Fibroblast of the aortic adventitia (primary cell): Measurements from ENCODE around the gene SLC2A4. TPM values are rescaled to one million over a fixed set of nuclear protein-coding genes. Genes with fewer than 3 reads are reported as not detected.
"Not testable (repeated sequence)": the region's sequence is repeated elsewhere in the genome, so short reads cannot be mapped to it uniquely, and the experiment has no call there.

Experiments used
- DNase-seq: peaks from one replicate; pipeline ENCODE4 v3.0.0-alpha.2; 2010; ENCODE audit warnings: low read depth
- H3K4me3 ChIP-seq: 2 replicates; pipeline ENCODE4 v1.5.1; 2011; ENCODE audit warnings: low read depth, mild to moderate bottlenecking, control low read depth, low read length, moderate library complexity
- total RNA-seq: library from RNA; depleted of rRNA; stranded (reverse); fragments of >200 nt; gene quantifications from 2 replicates; pipeline ENCODE4 v1.2.3, GENCODE V29; 2012; ENCODE audit warnings: low replicate concordance
- TF ChIP-seq, protein P1 (sequence below): IDR thresholded peaks from 2 replicates; pipeline ENCODE4 v1.5.1; 2011; ENCODE audit warnings: mild to moderate bottlenecking, low read length, control low read depth, inconsistent platforms; ENCODE audit not compliant: insufficient read depth

Gene SLC2A4
- total RNA-seq, 1 donor: 0.18 TPM

DNA sequence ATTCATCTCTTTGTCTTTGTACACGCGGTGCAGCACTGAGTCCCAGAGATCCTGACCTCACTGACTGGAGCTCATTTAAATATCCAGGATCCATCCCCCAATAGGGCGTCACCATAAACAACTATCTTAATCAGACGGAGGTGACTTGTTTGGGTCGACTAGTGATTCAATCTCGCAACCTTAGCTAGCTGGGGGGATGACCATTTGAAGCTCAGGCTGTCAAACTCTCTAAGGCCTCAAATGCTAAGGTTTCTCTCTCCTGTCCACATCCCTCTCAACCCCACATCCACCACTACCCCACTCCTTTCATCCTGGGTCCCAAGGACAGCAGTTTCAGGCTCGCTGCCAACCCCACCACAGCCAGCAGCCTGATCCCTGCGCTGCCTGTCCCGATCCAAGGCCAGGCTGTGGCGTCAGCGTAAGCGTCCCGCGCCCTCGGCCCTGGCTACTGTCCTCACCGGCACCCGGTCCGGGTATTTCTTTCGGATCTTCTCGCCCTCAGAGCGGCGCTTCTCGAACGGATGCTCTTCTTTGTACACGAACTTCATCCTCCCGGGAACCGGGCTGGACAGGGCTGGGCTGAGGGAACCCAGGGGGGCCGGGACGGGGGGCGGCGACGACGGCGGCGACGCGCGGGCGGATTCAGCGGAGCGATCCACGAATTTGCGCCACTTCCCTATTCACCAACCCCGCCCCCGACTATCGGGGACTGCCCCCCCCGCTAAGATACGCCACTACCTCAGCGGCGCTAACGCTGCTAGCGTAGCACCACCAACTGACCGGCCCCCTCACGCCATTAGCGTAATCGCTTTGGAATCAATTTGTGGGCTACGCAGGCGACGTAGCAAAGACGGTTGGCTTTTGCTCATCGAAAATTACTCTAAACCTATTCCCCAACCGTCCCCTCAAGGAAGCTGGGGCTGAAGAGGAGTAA is 39.5 kb upstream of the SLC2A4 start, which contains the start of gene GABARAP:
GABARAP (minus strand) TSS at position 667 of the 934 bp plus-strand sequence; CDS start at position 548, 119 bp downstream.
- peak; percentile 96 for DNase-seq

DNA sequence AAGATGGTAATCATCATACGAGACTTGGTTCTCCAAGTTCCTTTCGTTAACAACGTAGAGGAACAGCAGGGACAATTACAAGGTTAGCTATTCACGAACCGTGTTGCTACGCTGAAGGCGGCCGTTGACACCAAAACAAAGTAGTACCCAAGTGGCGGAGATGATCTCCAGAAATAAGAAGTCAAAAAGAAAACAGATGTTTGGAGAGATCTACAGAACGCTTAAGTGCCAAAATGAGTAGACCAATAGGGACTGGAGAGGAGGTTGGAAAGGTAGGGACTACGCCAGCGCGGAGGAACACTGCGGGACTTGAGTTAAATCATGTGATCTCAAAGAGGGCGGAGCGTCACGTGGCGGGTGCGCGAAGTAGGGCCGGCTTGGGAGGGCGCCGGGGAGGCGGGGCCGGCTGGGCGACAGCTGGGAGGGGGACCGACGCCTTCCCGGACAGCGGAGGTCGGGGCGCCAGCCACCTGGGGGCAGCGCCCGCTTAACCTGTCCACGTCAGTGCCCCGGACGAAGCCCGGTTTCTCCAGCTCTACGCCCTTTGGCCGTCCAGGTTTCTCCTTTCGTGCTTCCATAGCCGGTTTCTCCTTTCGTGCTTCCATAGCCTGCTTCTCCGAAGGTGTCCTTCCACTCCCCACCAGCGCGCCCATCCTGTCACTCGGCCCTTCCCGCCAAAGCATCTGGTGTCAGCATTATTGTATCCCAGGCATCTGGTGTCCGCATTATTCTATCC is 38.6 kb upstream of the SLC2A4 start:
- peak overlapping the region; percentile 99 for H3K4me3 ChIP-seq
- DNase-seq: peak; percentile 98
- TF ChIP-seq, protein P1, sequence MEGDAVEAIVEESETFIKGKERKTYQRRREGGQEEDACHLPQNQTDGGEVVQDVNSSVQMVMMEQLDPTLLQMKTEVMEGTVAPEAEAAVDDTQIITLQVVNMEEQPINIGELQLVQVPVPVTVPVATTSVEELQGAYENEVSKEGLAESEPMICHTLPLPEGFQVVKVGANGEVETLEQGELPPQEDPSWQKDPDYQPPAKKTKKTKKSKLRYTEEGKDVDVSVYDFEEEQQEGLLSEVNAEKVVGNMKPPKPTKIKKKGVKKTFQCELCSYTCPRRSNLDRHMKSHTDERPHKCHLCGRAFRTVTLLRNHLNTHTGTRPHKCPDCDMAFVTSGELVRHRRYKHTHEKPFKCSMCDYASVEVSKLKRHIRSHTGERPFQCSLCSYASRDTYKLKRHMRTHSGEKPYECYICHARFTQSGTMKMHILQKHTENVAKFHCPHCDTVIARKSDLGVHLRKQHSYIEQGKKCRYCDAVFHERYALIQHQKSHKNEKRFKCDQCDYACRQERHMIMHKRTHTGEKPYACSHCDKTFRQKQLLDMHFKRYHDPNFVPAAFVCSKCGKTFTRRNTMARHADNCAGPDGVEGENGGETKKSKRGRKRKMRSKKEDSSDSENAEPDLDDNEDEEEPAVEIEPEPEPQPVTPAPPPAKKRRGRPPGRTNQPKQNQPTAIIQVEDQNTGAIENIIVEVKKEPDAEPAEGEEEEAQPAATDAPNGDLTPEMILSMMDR: no peak

More for the DNA sequence above, 39.5 kb upstream of the SLC2A4 start, which contains the start of gene GABARAP:
- H3K4me3 ChIP-seq: peak within 1 kb of the TSS; percentile 99
- TF ChIP-seq, protein P1: no peak

DNA sequence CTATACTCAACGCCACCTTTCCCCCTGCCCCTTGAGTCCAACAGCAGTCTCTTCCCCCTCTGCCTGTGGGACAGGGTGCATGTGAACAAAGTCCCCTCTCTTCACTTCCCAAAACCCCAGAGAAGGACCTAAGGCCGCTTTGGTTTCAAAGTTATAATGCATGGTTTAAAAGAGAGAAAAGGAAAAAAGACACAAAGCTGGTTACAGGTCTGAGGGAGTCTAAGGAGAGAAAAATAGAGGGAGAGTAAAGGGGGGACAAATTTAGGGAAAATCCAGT is 38.1 kb upstream of the SLC2A4 start:
- H3K4me3 ChIP-seq: peak overlapping the region; percentile 99
- TF ChIP-seq, protein P1: no peak
- DNase-seq: no peak

DNA sequence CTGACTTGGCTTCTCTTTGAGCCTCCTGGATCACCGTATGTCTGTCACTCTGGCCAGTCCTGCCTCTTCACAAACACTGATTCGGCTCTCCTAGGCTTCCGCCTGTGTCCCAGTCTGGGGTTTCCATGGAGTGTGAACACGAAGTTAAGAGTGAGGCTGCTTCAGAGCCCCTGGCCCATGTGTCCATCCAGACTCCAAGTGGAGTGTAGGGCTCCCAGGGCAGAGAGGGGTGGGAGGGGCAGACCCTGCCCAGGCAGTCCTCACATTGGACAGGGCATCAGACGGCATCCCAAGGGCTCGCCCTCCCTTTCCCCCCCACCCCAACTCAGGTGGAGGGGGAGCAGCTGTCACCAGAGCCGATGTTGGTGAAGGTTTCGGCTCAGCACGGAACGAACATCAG is 37.7 kb upstream of the SLC2A4 start:
- not testable (repeated sequence) for DNase-seq, H3K4me3 ChIP-seq

DNA sequence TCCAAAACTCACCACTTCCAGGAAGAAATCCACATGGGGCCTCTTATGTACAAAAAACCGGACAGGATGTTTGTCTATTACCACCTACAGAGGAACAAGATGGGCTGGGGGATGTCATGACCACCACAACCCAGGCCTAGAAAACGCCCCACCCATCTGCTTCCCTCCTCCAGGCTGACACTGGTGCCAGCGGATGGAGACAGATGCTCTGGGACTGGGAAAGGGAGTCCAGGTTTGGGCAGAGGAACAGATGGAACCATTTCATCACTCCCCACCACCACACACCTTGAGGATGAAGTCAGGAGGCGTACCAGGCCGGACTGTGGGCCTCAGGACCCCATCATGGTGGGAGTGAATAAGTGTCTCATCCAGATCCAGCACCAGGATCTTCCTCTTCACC is 34.7 kb upstream of the SLC2A4 start:
- no peak for DNase-seq
- TF ChIP-seq, protein P1: no peak
- H3K4me3 ChIP-seq: no peak overlapping the region

DNA sequence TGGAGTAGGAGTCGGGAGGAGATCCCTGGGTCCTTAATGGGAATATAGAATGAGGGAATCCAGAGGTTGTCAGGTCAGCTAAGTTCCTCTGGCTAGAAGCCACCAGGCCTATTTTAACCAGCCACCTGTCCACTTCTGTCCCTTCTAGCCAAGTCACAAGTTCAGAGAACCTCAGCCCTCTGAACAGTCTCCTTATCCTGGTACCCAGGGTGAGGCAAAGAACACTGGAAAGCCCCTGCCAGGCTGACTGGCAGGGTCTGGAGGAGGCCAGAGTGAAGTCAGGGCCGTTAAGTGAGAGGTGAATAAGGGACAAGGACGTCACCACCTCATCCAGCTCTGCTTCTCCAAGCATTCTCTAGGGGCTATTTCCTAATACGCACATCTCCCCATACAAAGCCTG is 32.7 kb upstream of the SLC2A4 start:
- H3K4me3 ChIP-seq: no peak overlapping the region
- TF ChIP-seq, protein P1: no peak

DNA sequence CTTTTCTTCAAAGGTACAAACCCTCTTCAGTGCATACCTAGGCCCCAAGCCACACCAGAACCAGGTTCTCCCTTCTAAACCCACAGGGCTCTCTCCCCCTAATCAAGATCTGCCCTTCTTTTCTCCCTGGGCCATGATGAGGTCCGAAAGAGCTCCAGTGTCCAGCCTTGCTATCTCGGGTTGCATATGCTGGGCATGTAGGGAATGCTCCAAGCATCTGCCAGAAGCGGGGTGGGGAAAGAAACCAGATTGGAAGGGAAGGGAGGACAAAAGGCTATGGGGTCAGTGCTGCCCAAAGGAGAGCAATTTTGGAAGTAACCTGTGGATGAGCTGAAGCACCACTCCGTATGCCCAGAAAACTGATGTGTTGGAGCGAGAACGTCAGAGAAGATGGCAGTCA is 32.3 kb upstream of the SLC2A4 start:
- DNase-seq: no peak
- TF ChIP-seq, protein P1: no peak
- H3K4me3 ChIP-seq: peak overlapping the region; percentile 13

More for the DNA sequence above, 32.7 kb upstream of the SLC2A4 start:
- no peak for DNase-seq
